ENCODE results near the gene TREML2.
"Not testable (repeated sequence)": the region's sequence is repeated elsewhere in the genome, so short reads cannot be mapped to it uniquely, and the experiment has no call there.

The TREML2 gene

GRCh38 chr6:41200901-41201763 lies at the start of gene TREML2:
Gene TREML2, minus strand, starts transcription at chr6:41201149. Its CDS starts 141 bp downstream, at chr6:41201008.
- peak; percentile 6 for DNase-seq (ENCODE audit: low read depth)

- no peak for DNase-seq (ENCODE audit: low read depth)
Measured at GRCh38 chr6:41247882-41248705, 47.1 kb upstream of the TREML2 start.

GRCh38 chr6:41247288-41247865 lies 46.4 kb upstream of the TREML2 start:
- no peak for DNase-seq (ENCODE audit: low read depth)

GRCh38 chr6:41246529-41246928 lies 45.6 kb upstream of the TREML2 start:
- DNase-seq (ENCODE audit: low read depth), result not testable (repeated sequence)

GRCh38 chr6:41239467-41240159 lies 38.7 kb upstream of the TREML2 start:
- no peak for DNase-seq (ENCODE audit: low read depth)

GRCh38 chr6:41237128-41237527 lies 36.2 kb upstream of the TREML2 start:
- no peak for DNase-seq (ENCODE audit: low read depth)

- DNase-seq (ENCODE audit: low read depth), result no peak
Measured at GRCh38 chr6:41236276-41236675, 35.3 kb upstream of the TREML2 start.

- no peak for DNase-seq (ENCODE audit: low read depth)
Measured at GRCh38 chr6:41232667-41233066, 31.7 kb upstream of the TREML2 start.

- DNase-seq (ENCODE audit: low read depth), result no peak
Measured at GRCh38 chr6:41231246-41231645, 30.3 kb upstream of the TREML2 start.

GRCh38 chr6:41229721-41230120 lies 28.8 kb upstream of the TREML2 start:
- DNase-seq (ENCODE audit: low read depth), result no peak

- no peak for DNase-seq (ENCODE audit: low read depth)
Measured at GRCh38 chr6:41228616-41229015, 27.7 kb upstream of the TREML2 start.

GRCh38 chr6:41228096-41228495 lies 27.1 kb upstream of the TREML2 start, which contains the start of gene TREML4:
Gene TREML4, plus strand, starts transcription at chr6:41228349. Its CDS starts 79 bp downstream, at chr6:41228428.
- DNase-seq (ENCODE audit: low read depth), result no peak

GRCh38 chr6:41226752-41227151 lies 25.8 kb upstream of the TREML2 start:
- no peak for DNase-seq (ENCODE audit: low read depth)

GRCh38 chr6:41224800-41225199 lies 23.9 kb upstream of the TREML2 start:
- no peak for DNase-seq (ENCODE audit: low read depth)

GRCh38 chr6:41222513-41222912 lies 21.6 kb upstream of the TREML2 start:
- no peak for DNase-seq (ENCODE audit: low read depth)

- no peak for DNase-seq (ENCODE audit: low read depth)
Measured at GRCh38 chr6:41222045-41222444, 21.1 kb upstream of the TREML2 start.

- DNase-seq (ENCODE audit: low read depth), result no peak
Measured at GRCh38 chr6:41216616-41217015, 15.7 kb upstream of the TREML2 start.

GRCh38 chr6:41215777-41216176 lies 14.8 kb upstream of the TREML2 start:
- DNase-seq (ENCODE audit: low read depth), result no peak

- no peak for DNase-seq (ENCODE audit: low read depth)
Measured at GRCh38 chr6:41214559-41215238, 13.8 kb upstream of the TREML2 start.

GRCh38 chr6:41209547-41210320 lies 8.8 kb upstream of the TREML2 start:
- DNase-seq (ENCODE audit: low read depth), result no peak

All from activated T-cell treated with anti-CD3 and anti-CD28 coated beads for 1 hour (primary cell).